OCI-LY3 (cell line): ENCODE measurements around the gene SSC5D.
A peak's percentile ranks its signal among the peaks of the same experiment; 100 is the strongest.

Source experiments
- H2AFZ ChIP-seq: fragments of 200-600, 300-600 bp; shearing (Covaris generic); 2 replicates; pipeline ENCODE4 v1.6.0; 2014; ENCODE audit warnings: antibody characterized with exemption, low read depth, low read length
- H3K27ac ChIP-seq: fragments of 200-600, 300-600 bp; sonication (generic); 2 replicates; pipeline ENCODE4 v1.5.1; 2014; ENCODE audit warnings: mild to moderate bottlenecking, low read length, moderate library complexity, mixed read lengths
- H3K27me3 ChIP-seq: fragments of 200-600, 300-600 bp; sonication (generic); 2 replicates; pipeline ENCODE4 v1.6.1; 2014; ENCODE audit warnings: low read depth, low read length, mixed read lengths
- H3K36me3 ChIP-seq: fragments of 200-600, 300-600 bp; sonication (generic); replicated peaks from 2 replicates; pipeline ENCODE3; 2014; ENCODE audit warnings: low read depth, low read length, mixed read lengths
- H3K4me1 ChIP-seq: fragments of 300-600, 200-600 bp; sonication (generic); 2 replicates; pipeline ENCODE4 v1.6.1; 2014; ENCODE audit warnings: low read length, mixed read lengths
- H3K4me2 ChIP-seq: fragments of 200-600, 300-600 bp; sonication (generic); 2 replicates; pipeline ENCODE4 v1.6.1; 2014; ENCODE audit warnings: low read length, mixed read lengths
- H3K4me3 ChIP-seq: fragments of 300-600, 200-600 bp; sonication (generic); 2 replicates; pipeline ENCODE4 v1.5.1; 2014; ENCODE audit warnings: antibody characterized with exemption, mild to moderate bottlenecking, low read length, moderate library complexity
- H3K79me2 ChIP-seq: fragments of 300-600, 200-600 bp; shearing (Covaris generic); 2 replicates; pipeline ENCODE4 v1.6.1; 2014; ENCODE audit warnings: mild to moderate bottlenecking, low read length, mixed read lengths
- H3K9ac ChIP-seq: fragments of 300-600, 200-600 bp; shearing (Covaris generic); 2 replicates; pipeline ENCODE4 v1.6.0; 2014; ENCODE audit warnings: mild to moderate bottlenecking, low read length, moderate library complexity
- H3K9me3 ChIP-seq: fragments of 200-600, 300-600 bp; shearing (Covaris generic); 2 replicates; pipeline ENCODE4 v1.6.1; 2014; ENCODE audit warnings: low read length, mixed read lengths; ENCODE audit not compliant: insufficient read depth
- H4K20me1 ChIP-seq: fragments of 200-600, 300-600 bp; sonication (generic); 2 replicates; pipeline ENCODE4 v1.6.1; 2016; ENCODE audit warnings: low read length, mixed read lengths; ENCODE audit not compliant: insufficient read depth
- CTCF ChIP-seq: fragments of 200-600, 300-600 bp; sonication (generic); IDR thresholded peaks from 2 replicates; pipeline ENCODE4 v1.5.1; 2014; ENCODE audit warnings: antibody characterized with exemption, low read length, low read depth
- EZH2phosphoT487 ChIP-seq: fragments of 200-600 bp; shearing (Covaris generic); IDR thresholded peaks from 2 replicates; pipeline ENCODE4 v1.6.1; 2018; ENCODE audit warnings: antibody characterized with exemption, mixed run types, low read depth

The SSC5D gene

GRCh38 chr19:55461259-55461973 lies 26.8 kb upstream of the SSC5D start, which contains the start of gene ISOC2:
ISOC2 (minus strand) TSS chr19:55461642; CDS start chr19:55456486, 5,156 bp downstream.
- H3K4me2 ChIP-seq, result peak within 1 kb of the TSS; percentile 97
- 0 out of 2 replicates have a peak, but pooled peaks cover 3% of the 10 kb centered on the region for H3K79me2 ChIP-seq
- H3K27ac ChIP-seq, result peak within 1 kb of the TSS; percentile 65
- H2AFZ ChIP-seq, result peak within 1 kb of the TSS; percentile 90
- no peaks in the 10 kb centered on the region for H3K9me3 ChIP-seq
- no peaks in the 10 kb centered on the region for H4K20me1 ChIP-seq
- H3K4me1 ChIP-seq, result peaks cover 11% of the 10 kb centered on the region
- no peaks in the 10 kb centered on the region for H3K27me3 ChIP-seq
- no peaks in the 10 kb centered on the region for H3K36me3 ChIP-seq
- H3K4me3 ChIP-seq, result peak within 1 kb of the TSS; percentile 96
- TF ChIP-seq EZH2phosphoT487, result no peak
- H3K9ac ChIP-seq, result peak within 1 kb of the TSS; percentile 96

DNA sequence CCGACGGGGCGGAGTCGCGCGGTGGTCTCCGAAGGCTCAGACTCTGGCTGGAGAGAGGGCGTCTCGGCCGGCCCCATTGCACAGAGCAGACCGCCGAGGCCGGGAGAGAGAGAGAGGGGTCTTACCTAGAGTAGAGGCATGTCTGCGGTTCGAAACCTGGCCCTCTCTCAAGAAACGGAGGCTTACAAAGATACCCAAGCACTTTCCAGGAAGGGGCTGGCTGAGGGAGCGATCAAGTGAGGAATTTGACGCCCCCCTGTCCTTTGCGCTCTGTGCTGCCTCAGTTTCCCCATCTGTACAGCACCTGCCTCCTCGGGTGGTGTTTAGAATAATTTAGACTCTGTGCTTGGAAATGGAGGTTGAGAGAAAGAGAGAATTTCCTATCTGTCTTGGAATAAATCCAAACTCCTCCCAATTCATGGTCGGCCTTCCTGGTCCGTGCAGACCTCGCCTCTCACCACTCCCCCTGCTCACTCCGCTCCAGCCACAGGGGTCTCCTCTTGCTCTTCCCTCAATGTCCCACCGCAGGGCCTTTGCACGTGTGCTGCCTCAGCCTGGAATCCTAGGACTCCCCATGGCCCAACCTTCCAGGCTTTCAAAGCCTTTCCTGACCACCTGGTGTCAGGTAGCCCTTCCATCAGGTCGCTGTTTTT lies 26.1 kb upstream of the SSC5D start:
- peaks cover 11% of the 10 kb centered on the region for H3K4me1 ChIP-seq
- no peaks in the 10 kb centered on the region for H3K27me3 ChIP-seq
- H3K4me3 ChIP-seq, result peak overlapping the region; percentile 88
- H3K36me3 ChIP-seq, result no peaks in the 10 kb centered on the region
- no peak overlapping the region for H3K27ac ChIP-seq
- H2AFZ ChIP-seq, result peak overlapping the region; percentile 72
- no peaks in the 10 kb centered on the region for H3K9me3 ChIP-seq
- H3K79me2 ChIP-seq, result 0 out of 2 replicates have a peak, but pooled peaks cover 3% of the 10 kb centered on the region
- no peak for TF ChIP-seq EZH2phosphoT487
- TF ChIP-seq CTCF, result no peak
- H3K4me2 ChIP-seq, result peak overlapping the region; percentile 97
- no peaks in the 10 kb centered on the region for H4K20me1 ChIP-seq
- H3K9ac ChIP-seq, result peak overlapping the region; percentile 75

DNA sequence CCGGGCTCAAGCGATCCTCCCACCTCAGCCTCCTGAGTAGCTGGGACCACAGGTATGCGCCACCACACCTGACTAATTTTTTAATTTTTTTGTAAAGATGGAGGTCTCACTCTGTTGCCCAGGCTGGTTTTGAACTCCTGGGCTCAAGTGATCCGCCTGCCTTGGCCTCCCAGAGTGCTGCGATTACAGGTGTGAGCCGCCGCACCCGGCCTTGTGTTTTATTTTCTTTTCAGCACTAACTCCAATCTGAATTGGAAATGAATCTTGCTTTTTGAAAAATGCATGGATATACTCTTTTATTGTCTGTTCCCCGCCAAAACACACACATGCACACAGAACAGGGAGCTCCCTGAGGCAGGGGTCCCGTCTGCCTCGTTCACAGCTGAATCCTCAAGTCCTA lies 25.5 kb upstream of the SSC5D start:
- TF ChIP-seq CTCF (no peak), EZH2phosphoT487 (no peak)
- Histone ChIP-seq H3K9ac (no peak overlapping the region), H3K4me3 (no peak overlapping the region), H4K20me1 (no peaks in the 10 kb centered on the region), H3K4me2 (0 out of 2 replicates have a peak overlapping the region, but pooled peaks have one; percentile 97), H3K27ac (no peak overlapping the region), H3K9me3 (no peaks in the 10 kb centered on the region), H3K27me3 (no peaks in the 10 kb centered on the region), H3K36me3 (no peaks in the 10 kb centered on the region), H2AFZ (no peak overlapping the region), H3K4me1 (peaks cover 11% of the 10 kb centered on the region), H3K79me2 (0 out of 2 replicates have a peak, but pooled peaks cover 3% of the 10 kb centered on the region)

DNA sequence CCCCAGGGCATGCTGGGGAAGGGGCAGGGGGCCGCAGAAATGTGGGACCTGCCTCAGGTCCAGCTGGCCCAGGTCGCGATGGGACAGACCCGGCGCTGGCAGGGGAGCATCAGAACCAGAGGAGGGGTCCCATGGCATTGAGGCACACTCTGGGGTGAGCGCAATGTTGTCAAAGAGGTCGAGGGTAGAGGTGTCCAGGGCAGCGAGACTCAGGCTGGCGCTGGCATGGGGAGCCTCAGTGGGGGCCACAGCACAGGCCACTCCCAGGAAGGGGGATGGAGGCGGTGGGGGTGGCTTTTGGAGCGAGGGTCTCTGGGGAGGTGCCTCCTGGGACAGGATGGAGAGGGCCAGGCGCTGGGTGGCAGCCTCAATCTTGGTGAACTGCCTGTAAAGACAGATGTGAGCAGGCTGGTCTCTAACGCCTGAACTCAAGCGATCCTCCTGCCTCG lies 24.6 kb upstream of the SSC5D start:
- Histone ChIP-seq H3K36me3 (no peaks in the 10 kb centered on the region), H3K4me1 (peaks cover 15% of the 10 kb centered on the region), H3K27ac (no peak overlapping the region), H3K4me2 (no peak overlapping the region), H3K9me3 (no peaks in the 10 kb centered on the region), H3K4me3 (no peak overlapping the region), H3K79me2 (0 out of 2 replicates have a peak, but pooled peaks cover 3% of the 10 kb centered on the region), H4K20me1 (no peaks in the 10 kb centered on the region), H3K9ac (no peak overlapping the region), H2AFZ (no peak overlapping the region), H3K27me3 (no peaks in the 10 kb centered on the region)
- TF ChIP-seq CTCF, result no peak
- TF ChIP-seq EZH2phosphoT487, result no peak
